Fibroblast of villous mesenchyme (primary cell): ENCODE results near the gene SCLT1. TPM values are rescaled to one million over a fixed set of nuclear protein-coding genes. Genes with fewer than 3 reads are reported as not detected.

Experiments
- DNase-seq: peaks from one replicate; pipeline ENCODE4 v3.0.0-alpha.2; 2010; ENCODE audit warnings: low read depth
- H3K4me3 ChIP-seq: 2 replicates; pipeline ENCODE4 v1.5.1; 2011; ENCODE audit warnings: low read depth, mild to moderate bottlenecking, low read length
- total RNA-seq: library from RNA; depleted of rRNA; stranded (reverse); fragments of >200 nt; gene quantifications from 2 replicates; pipeline ENCODE4 v1.2.3, GENCODE V29; 2012
- TF ChIP-seq, protein P1 (sequence below): IDR thresholded peaks from 2 replicates; pipeline ENCODE4 v1.5.1; 2012; ENCODE audit warnings: low read depth, mild to moderate bottlenecking, low read length; ENCODE audit not compliant: insufficient read depth

SCLT1 gene
- total RNA-seq, 1 donor = 28.1 TPM

GRCh38 chr4:129117705-129118104 lies 24.4 kb upstream of the SCLT1 start:
- TF ChIP-seq, protein P1, sequence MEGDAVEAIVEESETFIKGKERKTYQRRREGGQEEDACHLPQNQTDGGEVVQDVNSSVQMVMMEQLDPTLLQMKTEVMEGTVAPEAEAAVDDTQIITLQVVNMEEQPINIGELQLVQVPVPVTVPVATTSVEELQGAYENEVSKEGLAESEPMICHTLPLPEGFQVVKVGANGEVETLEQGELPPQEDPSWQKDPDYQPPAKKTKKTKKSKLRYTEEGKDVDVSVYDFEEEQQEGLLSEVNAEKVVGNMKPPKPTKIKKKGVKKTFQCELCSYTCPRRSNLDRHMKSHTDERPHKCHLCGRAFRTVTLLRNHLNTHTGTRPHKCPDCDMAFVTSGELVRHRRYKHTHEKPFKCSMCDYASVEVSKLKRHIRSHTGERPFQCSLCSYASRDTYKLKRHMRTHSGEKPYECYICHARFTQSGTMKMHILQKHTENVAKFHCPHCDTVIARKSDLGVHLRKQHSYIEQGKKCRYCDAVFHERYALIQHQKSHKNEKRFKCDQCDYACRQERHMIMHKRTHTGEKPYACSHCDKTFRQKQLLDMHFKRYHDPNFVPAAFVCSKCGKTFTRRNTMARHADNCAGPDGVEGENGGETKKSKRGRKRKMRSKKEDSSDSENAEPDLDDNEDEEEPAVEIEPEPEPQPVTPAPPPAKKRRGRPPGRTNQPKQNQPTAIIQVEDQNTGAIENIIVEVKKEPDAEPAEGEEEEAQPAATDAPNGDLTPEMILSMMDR = no peak
- no peak overlapping the region for H3K4me3 ChIP-seq
- no peak for DNase-seq

GRCh38 chr4:129113919-129114318 lies 20.6 kb upstream of the SCLT1 start:
- DNase-seq = no peak
- H3K4me3 ChIP-seq = no peak overlapping the region
- TF ChIP-seq, protein P1 = no peak

- TF ChIP-seq, protein P1 = no peak
- no peak for DNase-seq
- H3K4me3 ChIP-seq = no peak overlapping the region
Measured at GRCh38 chr4:129113434-129113833, 20.1 kb upstream of the SCLT1 start.

DNA sequence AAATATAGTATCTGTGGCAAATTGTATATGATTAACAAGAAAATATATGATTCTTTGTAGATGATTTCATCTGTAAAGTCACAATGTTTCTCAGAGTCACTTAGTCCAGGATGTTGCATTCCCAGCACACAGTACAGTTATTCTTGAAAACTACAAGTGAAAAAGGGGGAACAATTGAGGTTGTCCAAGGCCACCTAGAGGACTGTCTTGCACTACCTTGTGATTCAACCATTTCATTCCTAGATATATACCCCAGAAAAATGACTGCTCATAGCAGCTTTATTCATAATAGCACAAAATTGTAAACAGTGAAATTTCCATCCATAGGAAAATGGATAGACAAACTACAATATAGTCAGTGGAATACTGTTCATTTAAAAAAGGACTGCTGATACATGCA lies 18.6 kb upstream of the SCLT1 start:
- TF ChIP-seq, protein P1 = no peak
- no peak overlapping the region for H3K4me3 ChIP-seq
- DNase-seq = no peak

- no peak for DNase-seq
- H3K4me3 ChIP-seq = no peak overlapping the region
- TF ChIP-seq, protein P1 = no peak
Measured at GRCh38 chr4:129110931-129111330, 17.6 kb upstream of the SCLT1 start.

DNA sequence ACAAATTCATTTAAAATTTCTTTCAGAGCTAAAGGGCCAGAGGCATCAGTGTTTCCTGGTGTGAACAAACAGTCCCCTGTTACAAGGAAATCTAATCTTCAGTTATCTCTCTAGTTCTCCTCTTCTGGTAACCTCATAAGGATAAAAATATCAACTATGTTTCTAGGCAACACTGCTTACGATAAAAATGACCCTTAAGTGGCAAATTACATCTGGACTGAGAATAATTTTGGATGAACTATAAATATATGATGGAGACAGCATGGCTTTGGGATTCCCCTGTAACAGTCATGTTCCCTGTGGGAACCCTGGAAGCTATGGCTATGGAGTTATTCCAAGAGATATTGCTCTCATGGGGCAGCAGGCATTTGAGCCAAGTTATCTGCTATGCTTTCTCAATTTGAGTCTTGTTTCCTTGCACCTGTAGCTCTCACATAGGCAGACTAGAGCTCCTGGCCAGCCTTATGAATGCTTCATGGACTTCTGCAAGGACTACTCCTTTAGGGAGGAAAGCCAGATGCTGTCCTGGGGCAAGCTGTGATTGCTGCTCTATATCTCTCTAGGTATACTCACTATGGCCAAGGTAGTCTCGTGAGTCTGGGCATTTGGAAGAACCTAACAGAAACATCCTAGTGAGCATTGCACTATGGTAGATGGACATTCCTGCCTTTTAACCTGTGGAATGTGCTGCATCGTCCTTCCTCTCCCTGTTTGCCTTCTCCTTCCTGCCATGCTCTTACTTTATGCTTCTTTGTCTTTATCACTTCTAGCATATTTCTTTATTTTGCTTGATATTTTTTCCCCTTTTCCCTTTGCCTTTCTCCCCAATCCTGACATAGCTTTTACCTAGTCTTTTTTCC lies 16.9 kb upstream of the SCLT1 start:
- TF ChIP-seq, protein P1 = no peak
- H3K4me3 ChIP-seq = no peak overlapping the region
- DNase-seq = no peak

DNA sequence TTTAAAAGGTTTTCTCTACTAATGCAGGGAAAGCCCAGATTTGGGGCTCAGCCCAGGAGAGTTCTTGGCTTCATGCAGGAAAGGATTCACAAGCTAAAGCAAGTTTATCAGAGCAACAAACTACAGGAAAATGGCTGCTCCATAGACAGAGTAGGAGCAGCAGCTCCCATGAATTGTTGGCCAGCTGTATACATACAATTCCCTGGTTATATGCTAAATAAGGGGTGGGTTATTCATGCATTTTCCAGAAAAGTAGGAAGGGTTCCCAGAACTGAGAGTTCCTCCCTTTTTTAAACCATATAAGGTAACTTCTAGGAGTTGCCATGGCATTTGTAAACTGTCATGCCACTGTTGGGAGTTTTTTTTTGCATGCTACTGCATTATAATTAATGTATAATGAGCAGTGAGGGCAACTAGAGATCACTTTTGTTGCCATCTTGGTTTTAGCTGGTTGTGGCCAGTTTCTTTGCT lies 5.2 kb upstream of the SCLT1 start:
- H3K4me3 ChIP-seq = no peak overlapping the region
- TF ChIP-seq, protein P1 = no peak
- no peak for DNase-seq
